GM21381 (cell line): ENCODE data around the gene GNAQ.
"Not testable (repeated sequence)": the region's sequence is repeated elsewhere in the genome, so short reads cannot be mapped to it uniquely, and the experiment has no call there.

Experiments used
- ATAC-seq: cut with Tn5 transposase; IDR thresholded peaks from one replicate; pipeline ENCODE4 v1.9.1; 2021; ENCODE audit warnings: mild to moderate bottlenecking, moderate library complexity; ENCODE audit not compliant: unreplicated experiment

Gene GNAQ

DNA sequence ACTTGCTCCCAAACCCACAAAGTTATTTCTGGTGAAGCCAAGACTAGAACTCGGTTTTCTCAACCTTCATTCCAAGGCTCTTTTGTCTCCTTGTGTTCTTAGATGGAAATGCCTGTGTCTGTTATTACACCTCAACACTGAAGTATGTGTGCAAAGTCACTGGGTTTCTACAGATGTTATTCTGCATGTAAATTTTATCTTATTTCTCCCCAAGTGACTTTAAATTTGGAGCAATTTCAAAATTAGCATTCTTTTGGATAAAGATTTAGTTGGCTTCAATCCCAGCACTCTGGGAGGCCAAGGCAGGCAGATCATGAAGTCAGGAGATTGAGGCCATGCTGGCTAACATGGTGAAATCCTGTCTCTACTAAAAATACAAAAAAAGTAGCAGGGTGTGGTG is 279.1 kb downstream of the GNAQ start:
- no peak for ATAC-seq

DNA sequence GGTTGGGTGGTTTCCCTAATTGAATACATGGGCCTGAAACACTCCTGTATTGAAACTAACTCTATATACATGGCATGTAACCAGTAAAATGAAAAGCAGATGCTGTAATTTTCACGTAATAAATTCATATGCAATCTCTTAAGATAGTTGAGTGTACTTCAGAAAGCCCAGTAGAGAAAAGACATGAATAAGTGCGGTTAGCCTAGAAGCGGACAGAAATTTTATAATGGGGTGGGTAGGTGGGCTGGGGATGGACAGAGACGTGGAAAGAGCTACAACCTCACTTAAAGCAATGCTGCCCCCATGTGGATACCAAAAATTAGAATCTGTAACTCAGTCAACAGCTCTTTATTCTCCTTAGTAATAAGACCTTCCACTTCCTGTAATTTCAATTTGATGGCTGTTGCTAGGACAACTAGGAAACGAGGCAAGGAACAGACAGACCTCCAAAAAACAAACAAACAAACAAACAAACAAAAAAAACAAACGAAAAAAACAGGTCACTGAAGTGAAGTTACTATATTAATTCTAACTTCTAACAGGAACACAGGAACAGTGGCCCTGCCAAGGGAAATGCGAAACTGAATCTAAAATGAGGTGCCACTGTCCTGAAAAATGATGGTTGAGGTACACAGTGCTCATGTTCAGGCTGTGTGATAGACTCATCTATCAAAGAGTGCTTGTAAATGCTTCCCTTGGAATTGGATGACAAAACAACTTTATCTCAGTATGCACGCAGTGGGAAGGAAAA is 280.1 kb downstream of the GNAQ start:
- no peak for ATAC-seq

DNA sequence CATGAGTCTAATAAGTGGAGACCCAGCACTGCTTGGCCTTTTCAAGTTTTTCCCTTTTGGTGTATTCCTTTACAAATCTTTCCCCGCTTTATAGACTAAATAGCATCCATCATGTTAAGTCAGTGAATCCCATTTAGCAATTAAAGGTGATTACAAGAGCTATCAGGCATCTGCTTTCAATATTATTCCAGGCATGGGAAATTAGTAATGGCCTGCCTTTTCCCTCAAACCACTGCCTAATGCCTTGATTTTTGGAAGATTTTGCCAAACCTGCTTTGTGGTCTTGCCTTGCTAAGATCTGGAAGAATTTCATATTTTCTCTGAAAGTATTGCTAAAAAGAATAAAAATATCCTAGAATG is 280.6 kb downstream of the GNAQ start:
- ATAC-seq = no peak

DNA sequence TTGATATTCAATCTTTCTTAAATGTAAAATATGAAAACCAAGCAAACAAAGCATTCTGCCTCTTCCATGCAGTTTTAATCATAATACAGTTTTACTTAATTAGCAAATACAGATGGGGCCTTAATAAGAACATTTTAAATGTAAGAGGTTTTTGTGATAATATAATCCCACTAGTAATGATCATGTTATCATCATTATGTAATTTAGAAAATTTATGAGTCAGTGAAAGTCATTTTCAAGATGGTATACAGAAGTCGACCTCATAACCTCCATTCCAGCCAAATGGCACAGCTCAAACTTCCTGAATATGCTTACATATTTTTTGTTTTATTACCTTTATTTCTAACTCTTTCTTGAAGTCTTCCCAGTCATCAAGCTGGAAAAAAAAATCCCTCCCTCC is 281.3 kb downstream of the GNAQ start:
- no peak for ATAC-seq

DNA sequence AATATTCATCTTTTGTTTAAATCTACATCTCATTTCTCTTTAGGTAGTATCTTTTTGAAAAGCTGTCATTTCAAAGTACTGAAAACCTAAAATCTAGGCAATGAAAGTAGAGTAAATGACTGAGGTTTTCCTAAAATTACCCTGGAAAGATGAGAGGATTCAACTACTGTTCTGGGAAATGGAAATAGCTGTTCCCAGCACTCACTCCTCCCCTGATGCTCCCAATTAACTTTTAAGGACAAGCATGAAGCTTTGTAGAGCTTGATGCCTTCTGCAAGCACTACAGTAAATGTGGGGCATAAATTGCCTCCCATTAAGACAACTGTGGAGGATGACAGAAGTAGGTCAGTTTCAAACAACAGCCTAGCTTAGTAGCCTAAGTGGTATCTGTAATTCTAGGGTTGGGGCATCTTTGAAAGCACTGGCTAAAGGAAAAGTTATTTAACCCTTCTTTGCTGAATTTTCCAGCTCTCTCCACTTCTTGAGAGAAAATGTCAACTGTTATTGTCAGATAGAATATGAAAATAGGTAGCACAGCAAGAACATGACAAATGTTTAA is 283.3 kb downstream of the GNAQ start:
- no peak for ATAC-seq

DNA sequence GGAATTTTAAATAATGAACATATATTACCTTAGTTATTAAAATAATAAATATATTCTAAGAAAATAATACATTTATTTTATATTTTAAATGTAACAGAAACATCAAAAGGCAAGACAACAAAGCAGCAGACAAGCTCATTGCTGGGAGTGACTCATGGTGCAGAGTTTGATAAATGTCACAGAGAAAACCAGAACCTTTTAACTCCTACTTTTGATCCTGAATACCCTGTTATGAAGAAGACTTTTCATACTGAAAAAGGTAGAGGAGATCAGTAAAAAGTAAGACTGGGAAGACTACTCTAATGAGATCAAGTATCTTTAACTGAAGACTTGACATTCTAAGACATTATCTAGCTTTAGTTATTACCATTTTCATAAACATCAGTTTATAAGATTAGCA is 284.4 kb downstream of the GNAQ start:
- ATAC-seq = no peak

DNA sequence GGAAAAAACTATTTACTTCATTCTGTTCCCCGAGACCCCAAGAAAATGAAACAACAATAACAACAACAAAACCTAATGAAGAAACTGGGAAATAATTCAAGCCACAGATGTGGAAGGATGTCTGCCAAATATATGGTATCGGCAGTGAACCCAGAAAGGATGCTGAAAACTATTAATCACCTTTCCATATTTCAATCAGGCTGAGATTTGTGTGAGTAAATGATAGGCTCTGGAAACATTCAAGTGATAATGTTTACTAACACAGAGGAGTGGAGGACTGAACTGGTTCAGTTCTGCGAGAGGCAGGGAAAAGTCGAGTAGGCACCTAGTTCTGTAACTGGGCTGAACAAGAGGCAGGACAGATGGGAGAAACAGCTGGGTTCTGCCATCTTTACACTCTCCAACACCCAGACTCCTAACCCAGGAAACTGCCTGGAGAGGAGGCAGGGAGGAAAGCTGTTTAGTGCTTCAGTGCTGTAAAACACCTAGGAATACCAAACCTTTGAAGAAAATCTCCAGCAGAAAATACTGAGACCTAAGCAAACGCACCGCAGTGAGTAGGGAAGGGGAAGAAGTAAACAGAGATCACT is 286.7 kb downstream of the GNAQ start:
- ATAC-seq = no peak

DNA sequence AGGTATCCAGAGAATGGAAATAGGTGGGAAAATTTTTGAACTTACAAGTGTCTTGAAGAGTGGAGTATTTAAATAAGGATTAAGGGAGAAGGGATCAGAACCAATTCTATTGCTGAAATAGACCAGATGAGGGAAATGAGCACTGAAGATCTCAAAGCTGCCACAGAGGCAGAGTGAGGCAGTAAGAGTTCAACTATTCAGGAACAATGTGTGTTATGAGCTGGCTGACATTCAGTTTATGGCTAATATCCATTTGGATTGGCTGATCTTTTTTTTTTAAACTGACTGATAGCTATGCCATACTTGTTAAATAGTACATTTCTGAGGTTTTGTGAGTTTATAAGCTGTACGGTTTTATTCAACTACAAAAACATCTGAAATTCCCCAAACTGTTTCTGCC is 288.2 kb downstream of the GNAQ start:
- no peak for ATAC-seq

DNA sequence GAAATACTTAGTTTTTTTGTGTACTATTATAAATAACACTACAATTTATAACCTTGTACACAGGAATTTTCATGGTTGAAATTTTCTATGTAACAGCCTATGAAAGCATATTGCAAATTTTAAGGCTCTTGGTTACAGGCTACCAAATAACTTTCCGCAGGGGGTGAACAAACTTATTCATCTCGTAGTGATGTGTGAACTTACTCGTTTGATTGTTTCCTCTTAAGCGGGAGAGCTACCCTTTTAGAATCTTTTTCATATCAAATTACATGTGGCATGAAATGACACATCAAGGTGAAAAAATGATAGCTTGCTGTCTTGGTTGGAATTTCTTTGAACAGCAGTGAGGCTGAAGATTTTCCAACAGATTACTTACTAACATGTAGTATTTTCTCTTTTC is 292.7 kb downstream of the GNAQ start:
- ATAC-seq = no peak

DNA sequence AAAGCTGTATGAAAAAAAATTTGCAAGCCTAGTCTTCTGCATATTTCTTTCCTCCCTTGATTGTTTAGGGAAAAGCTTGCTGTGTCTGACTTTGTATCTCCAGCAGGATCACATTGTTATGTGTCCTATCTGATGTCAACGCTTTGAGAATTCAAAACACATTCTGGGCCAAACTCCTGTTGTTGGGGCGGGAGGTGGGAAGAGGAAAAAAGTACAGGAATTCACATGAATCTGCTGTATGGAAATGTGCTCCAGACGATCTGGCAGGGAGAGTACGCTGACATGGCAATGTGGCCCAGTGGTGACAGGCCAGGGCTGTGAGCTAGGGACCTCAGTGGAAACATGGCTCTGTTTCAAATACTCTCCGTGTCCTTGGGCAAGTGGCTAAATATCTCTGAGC is 296.1 kb downstream of the GNAQ start:
- ATAC-seq = no peak

DNA sequence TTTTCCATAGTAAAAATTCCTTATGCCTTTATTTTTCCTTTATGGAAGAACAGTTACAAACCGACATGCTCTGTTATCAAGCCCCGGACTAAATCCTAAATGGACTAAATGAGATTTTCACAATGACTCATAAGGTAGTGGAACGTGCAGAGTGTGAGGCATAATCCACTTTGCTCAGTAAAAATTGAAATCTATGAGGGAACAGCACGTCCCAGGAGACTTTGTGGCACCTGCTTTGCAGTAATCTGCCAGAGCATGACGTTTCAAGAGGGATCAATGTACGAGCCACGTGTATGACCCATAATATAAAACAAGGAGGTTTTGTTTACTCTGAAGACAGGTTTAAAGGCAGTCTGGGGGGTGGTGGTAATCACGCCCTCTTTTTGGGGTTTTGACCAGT is 299.7 kb downstream of the GNAQ start:
- ATAC-seq = no peak

DNA sequence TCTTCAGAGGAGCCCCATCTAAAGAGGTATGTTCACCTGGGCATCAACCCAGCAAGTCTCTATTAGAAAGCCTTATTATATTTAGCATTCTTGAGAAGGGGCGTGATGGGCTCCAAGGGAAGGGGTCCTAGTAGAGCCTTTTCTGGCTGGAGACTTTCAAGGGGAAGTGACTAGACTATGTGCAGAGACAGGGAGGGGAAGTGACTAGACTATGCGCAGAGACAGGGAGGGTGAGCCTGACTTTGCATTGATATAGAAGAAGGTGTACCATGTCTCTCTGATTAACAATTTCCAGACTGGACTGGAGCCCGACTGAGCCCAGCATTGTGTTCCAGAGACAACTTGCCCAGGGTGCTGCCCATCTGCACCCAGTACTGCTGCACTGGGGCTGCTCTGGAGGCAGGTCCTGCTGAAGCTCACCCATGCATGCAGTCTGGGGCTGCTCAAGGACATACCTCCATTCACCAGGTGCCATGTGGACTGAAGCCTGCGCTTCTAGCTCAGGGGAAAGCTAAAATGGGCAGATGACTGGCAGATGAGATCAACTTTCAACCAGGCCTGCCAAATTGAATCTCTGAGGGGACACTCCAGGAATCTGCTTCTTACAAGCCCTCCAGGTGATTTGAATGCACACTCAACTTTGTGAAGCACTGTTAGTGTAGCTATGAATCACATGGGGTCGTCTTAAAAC is 300.5 kb downstream of the GNAQ start:
- ATAC-seq = no peak

DNA sequence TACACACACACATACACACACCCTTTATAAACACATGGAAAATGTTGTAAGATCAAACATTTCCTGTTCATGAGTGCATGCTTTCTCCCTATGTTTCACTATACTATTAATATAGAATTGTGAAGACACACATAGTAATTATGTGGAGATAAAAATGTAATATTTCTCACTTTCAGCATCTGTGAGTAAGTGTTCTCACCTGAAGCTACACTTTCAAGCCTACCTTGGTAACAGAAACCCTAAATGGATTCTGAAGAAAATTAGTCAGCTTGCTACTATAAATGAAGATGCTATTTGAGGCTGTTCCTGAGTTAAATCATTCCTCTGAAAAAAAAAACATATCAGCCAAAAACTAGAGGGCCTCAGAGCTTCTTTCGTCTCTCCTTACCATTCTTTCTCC is 302.4 kb downstream of the GNAQ start:
- ATAC-seq = no peak

DNA sequence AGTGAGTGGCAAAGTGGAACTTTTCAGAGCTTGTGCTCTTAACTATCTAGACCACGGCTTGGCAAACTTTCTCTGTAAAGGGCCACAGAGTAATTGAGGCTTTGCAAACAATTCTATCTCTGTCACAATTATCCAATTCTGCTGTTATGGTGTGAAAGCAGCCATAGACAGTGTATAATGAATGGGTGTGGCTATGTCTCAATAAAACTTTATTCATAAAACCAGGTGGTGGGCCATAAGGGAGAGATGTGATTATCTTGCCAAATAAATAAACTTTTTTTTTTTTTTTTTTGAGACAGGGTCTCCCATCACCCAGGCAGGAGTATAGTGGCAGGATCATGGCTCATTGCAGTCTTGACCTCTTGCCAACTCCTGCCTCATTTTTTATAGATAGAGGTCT is 304.8 kb downstream of the GNAQ start:
- no peak for ATAC-seq

DNA sequence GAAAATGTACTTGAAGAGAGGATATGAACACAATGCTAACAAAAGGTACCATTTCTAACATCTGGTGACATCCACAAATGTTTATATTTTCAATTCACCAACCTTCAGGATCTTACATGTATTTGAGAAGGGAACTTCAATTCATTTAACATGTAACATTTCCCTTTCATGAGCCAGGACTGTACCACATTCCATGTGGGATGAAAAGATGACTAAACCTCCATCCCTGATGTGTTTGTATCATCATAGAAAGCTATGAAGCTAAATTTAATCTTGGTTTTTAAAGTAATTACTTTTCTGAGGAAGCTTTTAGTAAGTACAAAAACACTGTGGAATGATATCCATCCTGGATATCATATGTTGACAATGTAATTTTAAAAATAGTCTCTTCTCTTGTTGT is 305.3 kb downstream of the GNAQ start:
- no peak for ATAC-seq

DNA sequence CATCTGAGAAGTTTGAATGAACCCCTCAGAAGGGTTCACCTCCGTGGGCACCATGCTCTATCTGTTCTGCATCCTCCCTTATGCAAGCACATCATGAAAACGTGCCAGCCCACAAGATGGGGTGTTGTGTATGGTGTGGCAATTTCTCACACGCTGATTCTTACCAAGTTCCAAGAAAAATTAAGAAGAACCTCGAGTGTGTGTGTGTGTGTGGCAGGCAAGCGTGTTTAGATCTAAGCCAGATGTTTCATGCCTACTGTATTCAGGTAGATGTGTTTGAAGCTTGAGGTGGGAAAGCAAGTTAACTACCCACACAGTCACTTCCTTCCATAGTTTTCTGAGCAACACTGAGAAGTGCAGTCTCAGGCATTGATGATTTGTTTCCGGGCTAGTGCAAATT is 305.8 kb downstream of the GNAQ start:
- no peak for ATAC-seq

DNA sequence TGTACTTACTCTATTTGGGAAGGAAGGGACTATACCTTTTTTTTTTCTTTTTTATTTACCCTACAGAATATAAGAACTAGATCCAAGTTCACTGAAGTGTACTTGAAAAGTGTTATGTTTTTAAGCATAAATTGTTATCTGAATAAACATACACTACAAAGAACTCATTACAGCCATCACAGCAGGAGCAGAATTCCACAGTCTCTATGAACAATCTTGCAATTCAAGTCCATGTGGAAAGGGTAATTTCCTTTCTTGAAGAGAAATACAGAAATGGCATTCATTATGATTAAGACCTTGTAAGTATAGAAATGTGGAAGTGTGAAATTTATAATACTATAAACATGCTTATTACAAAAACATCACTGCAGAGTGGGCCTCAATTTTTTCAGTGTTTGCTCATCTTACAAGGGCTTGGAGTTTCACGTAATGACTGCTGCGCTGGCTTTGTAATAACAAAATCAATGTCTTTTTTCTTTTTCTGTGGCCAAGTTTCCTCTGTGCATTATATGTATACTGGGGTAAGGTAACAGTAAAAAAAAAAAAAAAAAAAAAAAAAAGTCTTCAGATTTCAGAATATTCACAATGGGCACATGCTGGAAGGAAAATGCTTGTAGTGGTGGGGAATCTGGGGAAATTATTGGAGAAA is 306.4 kb downstream of the GNAQ start:
- ATAC-seq = no peak

DNA sequence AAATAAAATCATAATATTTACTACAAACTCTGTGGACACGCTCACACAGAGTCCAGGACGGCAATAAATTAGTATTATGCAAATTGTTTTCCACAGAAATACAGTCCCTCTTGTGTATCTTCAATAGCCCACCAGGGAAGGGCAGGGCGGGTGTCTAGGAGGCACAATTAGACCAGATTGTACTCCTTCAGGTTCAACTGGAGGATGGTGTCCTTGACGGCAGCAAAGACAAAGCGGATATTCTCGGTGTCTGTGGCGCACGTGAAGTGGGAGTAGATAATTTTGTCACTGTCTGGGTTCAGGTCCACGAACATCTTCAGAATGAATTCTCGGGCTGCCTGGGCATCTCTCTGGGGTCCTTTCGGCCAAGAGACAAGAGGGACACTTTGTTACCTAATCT is 310.5 kb downstream of the GNAQ start:
- ATAC-seq = not testable (repeated sequence)

DNA sequence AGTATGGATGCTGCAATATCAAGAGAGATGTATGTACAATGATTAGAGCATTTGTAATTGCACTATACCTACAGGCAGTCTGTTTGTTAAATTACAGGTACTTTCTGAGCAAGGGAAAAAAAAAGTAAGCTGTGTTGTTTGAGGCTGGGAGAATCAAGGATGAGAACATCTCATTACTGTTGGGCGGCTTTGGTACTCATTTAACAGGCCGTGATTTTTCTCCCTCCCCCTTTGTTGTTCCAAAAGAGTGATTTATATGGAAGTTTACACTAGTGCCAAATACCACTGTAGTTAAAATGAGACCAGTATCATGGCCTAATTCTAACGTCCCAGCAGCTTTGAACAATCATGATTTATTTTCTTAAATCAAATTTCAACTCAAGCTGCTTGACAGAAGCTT is 312.3 kb downstream of the GNAQ start:
- ATAC-seq = no peak

DNA sequence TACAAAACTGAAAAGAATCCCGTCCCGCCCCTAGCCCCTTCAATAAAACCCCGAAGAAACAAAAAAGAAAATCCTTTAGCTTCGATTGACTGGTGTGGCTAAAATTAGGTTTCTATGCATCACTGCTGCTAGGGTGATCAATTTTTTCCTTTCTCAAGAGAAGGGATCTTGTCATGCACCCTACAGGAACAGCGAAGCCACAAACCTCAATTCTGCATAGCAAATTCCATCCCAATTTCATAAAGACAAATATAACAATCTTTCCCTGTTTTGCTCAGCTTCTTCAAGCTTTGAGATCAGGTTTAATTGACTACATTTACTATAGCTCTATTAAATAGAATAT is 313.3 kb downstream of the GNAQ start:
- ATAC-seq = not testable (repeated sequence)

DNA sequence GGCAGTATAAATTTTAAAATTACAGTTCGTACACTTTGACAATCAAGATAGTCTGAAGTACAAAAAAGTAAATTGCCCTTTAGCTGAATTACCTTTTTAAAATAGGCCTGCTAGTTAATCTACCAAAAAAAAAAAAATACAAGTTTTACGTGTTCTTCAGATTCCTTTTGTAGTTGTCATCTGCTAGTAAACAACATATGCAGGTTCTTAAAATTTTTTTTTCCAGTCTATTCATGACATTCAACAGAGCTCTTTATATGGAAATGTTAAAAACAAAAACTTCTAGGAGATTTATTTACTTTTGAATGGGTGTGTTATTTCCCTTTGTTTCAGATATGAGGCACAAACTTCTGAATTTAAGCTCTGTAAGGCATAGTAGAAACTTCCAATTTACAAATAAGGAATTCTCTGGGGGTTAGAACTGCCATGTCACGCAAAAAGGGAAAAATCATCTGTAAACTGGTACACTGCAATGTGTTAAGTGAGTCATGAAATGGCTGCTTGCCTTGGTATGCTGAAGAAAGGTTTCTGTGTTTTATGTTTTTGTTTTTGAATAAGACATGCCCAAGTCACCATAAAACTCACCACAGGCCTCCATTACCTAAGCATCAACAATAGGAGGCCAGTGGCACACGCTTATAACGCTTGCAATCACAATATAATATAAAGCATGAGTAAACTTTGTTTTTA is 313.9 kb downstream of the GNAQ start:
- not testable (repeated sequence) for ATAC-seq
